Fibroblast of pulmonary artery (primary cell): ENCODE measurements around the gene LAMC1.

Source experiments
- DNase-seq: peaks from one replicate; pipeline ENCODE4 v3.0.0-alpha.2; 2010; ENCODE audit warnings: low read depth
- H3K4me3 ChIP-seq: replicated peaks from 2 replicates; pipeline ENCODE4 v1.5.1; 2011; ENCODE audit warnings: low read depth, mild to moderate bottlenecking, control low read depth, low read length, moderate library complexity
- TF ChIP-seq, protein P1 (sequence below): IDR thresholded peaks from 2 replicates; pipeline ENCODE4 v1.5.1; 2011; ENCODE audit warnings: mild to moderate bottlenecking, control low read depth, low read length, inconsistent platforms; ENCODE audit errors: missing control alignments

The LAMC1 gene

DNA sequence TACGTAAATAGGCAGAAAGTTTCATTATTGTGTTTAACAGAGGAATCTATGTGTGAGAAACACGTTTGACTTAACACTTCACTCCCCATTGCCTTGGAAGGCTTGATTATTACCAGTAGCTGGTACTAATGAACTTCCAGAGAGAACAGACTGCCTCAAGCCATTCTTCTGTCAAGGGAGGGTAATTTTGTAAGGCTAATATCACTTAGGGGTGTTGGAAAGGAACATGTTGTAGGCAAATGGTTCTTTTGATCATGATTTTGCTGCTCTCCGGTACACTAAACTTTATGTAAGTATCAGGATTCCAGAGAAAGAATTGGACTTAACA, 1.8 kb downstream of the LAMC1 start:
- TF ChIP-seq, protein P1, sequence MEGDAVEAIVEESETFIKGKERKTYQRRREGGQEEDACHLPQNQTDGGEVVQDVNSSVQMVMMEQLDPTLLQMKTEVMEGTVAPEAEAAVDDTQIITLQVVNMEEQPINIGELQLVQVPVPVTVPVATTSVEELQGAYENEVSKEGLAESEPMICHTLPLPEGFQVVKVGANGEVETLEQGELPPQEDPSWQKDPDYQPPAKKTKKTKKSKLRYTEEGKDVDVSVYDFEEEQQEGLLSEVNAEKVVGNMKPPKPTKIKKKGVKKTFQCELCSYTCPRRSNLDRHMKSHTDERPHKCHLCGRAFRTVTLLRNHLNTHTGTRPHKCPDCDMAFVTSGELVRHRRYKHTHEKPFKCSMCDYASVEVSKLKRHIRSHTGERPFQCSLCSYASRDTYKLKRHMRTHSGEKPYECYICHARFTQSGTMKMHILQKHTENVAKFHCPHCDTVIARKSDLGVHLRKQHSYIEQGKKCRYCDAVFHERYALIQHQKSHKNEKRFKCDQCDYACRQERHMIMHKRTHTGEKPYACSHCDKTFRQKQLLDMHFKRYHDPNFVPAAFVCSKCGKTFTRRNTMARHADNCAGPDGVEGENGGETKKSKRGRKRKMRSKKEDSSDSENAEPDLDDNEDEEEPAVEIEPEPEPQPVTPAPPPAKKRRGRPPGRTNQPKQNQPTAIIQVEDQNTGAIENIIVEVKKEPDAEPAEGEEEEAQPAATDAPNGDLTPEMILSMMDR, result no peak
- no peak for DNase-seq
- H3K4me3 ChIP-seq, result peak overlapping the region; percentile 82

DNA sequence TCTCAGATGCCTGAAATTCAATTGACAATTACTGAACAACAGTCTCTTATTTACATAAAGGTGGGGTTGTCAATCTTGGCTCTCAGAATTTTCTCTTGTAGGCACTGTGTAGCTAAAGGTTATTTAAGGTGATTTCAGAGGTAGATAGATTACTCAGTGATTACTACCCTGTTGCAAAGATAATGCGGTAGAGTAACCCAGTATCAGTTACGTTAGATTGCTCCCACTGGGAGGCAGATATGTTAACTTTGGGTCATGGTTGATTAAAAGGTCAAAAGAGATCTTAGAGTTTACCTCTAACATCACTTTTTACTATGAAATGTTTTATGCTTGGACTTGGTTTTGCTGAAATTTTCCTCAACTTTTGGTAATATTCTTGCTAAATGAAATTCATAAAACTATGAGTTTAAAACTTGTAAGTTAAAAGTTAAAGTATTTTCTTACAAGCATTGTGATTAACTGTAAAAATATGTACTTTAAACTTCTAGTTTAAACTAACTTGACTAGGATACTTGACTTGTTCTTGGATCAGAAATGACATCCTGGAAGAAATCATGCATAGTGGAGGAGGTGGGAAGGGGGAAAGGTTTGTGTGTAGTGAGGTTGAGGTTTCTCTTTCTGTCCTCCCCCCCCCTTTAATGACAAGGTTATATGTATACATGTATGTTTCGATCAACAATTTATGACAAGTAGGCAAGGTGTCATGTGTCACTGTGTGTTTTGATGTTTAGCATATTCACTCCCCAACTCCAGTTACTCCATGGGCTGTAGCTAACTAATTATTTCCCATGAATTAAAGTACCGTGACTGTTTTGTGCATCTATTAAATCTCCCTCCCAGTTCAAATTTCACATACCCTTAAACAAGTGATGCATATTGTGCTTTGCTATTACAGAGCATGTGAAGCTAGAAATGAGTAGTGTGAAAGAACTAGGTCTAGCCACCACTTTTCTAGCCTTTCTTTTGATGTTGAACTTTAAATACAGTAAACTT, 2.9 kb downstream of the LAMC1 start:
- peak overlapping the region; percentile 82 for H3K4me3 ChIP-seq
- DNase-seq, result no peak
- TF ChIP-seq, protein P1, result no peak

DNA sequence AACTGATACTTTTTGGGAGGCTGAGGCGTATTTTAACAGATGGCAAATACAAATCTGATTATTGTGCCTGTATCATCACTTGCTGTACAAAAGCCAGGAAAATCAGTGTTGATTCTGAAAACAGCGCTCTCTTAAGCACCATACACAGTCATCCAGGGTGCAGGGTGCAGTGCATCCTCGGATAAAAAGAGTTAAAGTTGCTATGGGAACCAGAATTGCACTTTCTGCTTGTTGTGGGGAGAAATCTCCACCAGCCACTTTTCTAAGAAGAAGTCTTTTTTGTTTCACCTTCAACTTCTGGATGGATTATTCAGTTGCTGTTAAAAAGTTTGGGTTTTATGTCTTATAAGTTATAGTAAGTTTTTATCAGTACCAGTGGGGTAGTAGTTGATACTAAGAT, 3.8 kb downstream of the LAMC1 start:
- TF ChIP-seq, protein P1, result no peak
- peak overlapping the region; percentile 82 for H3K4me3 ChIP-seq
- DNase-seq, result peak; percentile 34

DNA sequence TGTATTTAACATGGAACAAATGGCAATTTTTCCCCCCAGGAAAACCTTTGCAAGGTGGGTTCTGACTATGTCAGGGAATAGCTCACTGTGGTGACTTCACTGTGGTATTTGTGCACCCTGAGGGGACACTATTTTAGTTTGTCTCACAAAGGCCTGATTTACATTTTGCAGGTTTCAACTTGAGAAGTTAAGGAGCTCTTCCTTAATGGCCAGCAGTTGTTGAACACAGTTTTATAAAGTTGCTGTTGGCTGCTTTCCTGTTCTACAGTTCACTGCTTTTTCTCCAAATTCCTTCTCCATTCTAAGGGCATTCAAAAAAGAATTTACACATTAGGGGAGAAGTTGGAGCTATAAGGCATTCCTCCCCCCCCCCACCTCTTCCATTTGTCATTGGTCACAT, 4.6 kb downstream of the LAMC1 start:
- DNase-seq, result no peak
- TF ChIP-seq, protein P1, result no peak
- peak overlapping the region; percentile 82 for H3K4me3 ChIP-seq

DNA sequence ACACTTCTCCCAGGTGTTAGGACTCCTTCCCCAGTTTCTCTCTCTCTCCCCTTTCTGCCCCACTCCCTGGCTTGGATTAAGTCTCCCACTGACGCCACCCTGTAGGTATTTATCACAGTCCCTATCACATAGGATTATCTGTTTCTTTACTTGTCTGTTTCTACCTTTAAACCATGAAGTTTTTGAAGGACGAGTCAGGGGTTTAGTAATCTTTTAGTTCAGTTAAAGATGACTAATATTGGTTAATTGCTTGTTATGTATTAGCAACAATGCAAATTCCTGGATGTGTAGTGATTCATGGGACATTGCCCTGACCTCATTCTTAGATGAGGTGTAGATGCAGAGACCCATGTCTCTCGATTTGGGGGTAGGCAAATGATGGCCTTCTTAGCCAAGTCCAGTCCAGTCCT, 6.4 kb downstream of the LAMC1 start:
- TF ChIP-seq, protein P1, result no peak
- DNase-seq, result peak; percentile 65
- peak overlapping the region; percentile 23 for H3K4me3 ChIP-seq

DNA sequence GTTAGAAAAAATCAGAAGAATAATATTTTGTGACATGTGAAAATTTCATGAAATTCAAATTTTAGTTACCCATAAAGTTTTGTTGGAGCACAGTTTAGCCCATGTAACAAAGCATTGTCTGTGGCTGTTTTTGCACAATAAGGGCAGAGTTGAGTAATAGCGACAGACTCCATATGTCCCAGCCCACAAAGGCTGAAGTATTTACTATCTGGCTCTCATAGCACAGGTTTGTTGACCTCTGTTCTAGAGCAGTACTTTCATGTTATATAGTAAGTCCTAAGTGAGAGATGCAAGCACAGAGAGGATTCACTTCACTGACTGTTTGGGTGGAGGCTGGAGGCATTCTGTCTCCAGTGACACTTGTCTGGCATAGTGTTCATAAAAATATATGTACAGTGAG, 6.8 kb downstream of the LAMC1 start:
- H3K4me3 ChIP-seq, result peak overlapping the region; percentile 8
- TF ChIP-seq, protein P1, result no peak
- peak; percentile 85 for DNase-seq
